Endometrial microvascular endothelial cells (primary cell): ENCODE data around the gene CLPSL2. TPM values are rescaled to one million over a fixed set of nuclear protein-coding genes. Genes with fewer than 3 reads are reported as not detected.

Experiments used
- in situ Hi-C: cut with HindIII; loops from 2 replicates; pipeline ENCODE4 v1.10.0; 2017; ENCODE audit warnings: low sequenced_read_pairs, low pct_unique_long_range_greater_than_20kb; ENCODE audit errors: inconsistent ontology term
- total RNA-seq: library from RNA; depleted of rRNA; stranded (reverse); fragments of >200 nt; gene quantifications from one replicate; pipeline ENCODE4 v1.2.3, GENCODE V29; 2015; ENCODE audit errors: inconsistent ontology term

CLPSL2 gene
- total RNA-seq, 1 donor from 2014 or later = not detected

DNA sequence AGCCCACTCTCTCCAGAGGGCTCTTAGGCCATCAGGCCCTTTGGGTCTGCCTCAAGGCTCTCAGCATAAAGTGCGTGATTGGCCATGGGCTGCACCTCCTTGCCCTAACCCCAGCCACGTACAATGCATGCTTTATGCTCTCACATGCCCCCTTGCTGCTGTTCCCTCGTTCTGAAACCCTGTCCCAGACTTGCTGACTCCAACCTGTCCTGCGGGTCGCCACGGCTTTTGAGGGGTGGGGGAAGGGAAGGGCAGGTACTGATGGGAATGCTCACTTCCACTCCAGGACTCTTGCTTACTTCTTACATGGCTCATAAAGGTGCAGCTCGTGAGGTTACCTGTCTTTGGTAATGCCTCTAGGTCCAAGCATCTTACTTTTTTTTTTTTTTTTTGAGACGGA, 33.6 kb upstream of the CLPSL2 start:
- in situ Hi-C loops = no loop called here

DNA sequence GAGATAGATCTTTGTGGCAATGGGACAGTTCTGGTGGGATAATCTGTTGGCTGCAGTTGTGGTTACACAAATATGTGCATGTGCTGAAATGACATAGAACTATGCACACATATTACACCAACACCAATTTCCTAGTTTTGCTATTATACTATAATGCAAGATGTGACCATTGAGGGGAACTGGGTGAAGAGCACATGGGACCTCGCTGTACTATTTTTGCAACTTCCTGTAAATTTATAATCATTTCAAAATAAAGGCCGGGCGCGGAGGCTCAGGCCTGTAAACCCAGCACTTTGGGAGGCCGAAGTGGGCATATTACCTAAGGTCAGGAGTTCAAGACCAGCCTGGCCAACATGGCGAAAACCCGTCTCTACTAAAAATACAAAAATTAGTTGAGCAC, 30.9 kb upstream of the CLPSL2 start:
- in situ Hi-C loops = no loop called here

DNA sequence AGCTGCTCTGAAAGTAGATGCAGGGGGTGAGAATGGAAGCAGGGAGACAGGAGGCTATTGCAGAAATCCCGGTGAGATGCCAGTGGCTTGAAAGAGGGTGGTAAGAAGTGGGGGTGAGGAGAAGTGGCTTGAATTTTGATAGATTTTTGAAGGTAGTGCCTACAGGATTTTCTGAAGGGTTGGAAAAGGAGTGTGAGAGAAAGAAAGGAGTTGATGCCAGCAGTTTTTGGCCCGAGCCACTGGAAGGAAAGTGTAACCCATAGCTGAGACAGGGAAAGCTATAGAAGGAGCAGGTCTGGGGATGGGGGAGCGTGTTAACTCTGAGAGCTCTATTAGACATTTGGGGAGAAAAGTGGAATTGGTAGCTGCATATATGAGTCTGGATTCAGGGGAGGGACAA, 29.9 kb upstream of the CLPSL2 start:
- in situ Hi-C loops = no loop called here

DNA sequence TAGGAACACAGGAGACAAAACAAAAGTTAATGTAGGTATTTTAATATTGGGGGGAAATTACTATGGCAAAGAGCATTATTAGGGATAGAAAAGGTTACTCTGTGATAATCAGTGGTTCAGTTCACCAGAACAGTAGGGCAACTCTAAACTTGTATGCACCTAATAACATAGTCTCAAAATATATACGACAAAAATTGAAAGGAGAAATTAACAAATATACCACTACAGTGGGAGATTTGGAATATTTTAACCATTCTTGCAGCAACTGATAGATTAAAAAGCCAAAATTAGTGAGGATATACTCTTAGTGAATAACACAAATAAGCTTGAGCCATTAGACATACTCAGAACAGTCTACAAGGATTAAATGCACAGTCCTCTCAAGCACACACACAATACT, 28.5 kb upstream of the CLPSL2 start:
- in situ Hi-C loops = no loop called here

DNA sequence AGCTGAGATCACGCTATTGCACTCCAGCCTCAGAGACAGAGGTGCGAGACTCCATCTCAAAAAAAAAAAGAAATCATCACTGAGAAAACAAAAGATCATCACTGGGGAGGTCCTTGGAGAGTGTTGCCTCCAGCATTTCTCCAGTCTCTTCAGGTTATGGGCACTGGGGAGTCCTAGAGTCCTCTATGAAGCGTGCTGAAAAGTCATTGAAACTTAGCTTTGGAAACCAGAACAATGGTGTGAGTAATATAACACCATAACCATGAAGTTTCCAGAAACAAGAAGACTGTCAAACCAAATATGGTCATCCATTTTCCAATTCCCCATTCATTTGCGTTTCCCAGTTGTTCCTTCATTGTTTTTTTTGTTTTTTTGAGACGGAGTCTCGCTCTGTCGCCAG, 25.8 kb upstream of the CLPSL2 start:
- in situ Hi-C loops = no loop called here

DNA sequence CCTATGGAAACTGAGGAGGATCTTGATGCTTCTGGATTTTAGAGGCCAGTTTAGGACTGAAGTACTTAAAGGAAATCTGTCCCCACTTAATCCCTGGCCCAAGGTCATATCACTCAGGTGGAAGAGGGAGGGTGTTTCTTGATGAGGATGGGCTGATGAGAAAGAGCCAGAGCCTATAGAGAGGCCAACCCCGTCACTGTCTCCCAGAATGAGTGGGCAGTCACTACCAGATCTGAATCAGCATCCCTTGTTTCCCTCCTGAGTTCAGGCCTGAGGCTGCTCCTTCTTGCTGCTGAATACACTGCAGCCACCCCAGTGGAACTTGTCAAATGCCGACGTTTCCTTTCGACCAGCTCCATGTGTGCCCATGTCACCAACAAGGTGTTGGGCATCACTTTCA, 24.8 kb upstream of the CLPSL2 start:
- in situ Hi-C loops = no loop called here

DNA sequence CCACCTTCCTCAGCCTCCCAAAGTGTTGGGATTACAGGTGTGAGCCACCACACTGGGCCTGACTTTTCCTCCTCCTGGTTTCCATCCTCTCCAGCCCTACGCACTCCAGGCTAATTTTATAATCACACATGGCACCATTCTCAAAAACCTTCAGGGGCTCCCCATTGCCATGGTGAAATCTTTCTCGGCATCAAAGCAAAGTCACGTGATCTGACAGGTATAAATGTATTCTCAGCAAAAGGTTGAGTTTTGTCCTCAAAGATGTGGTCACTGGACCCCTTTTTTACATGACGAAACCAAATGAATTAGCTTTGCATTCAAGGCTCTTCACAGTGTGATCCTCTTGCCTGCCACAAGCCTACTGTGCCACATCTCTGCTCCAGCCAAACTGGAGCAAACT, 24.1 kb upstream of the CLPSL2 start:
- in situ Hi-C loops = no loop called here

DNA sequence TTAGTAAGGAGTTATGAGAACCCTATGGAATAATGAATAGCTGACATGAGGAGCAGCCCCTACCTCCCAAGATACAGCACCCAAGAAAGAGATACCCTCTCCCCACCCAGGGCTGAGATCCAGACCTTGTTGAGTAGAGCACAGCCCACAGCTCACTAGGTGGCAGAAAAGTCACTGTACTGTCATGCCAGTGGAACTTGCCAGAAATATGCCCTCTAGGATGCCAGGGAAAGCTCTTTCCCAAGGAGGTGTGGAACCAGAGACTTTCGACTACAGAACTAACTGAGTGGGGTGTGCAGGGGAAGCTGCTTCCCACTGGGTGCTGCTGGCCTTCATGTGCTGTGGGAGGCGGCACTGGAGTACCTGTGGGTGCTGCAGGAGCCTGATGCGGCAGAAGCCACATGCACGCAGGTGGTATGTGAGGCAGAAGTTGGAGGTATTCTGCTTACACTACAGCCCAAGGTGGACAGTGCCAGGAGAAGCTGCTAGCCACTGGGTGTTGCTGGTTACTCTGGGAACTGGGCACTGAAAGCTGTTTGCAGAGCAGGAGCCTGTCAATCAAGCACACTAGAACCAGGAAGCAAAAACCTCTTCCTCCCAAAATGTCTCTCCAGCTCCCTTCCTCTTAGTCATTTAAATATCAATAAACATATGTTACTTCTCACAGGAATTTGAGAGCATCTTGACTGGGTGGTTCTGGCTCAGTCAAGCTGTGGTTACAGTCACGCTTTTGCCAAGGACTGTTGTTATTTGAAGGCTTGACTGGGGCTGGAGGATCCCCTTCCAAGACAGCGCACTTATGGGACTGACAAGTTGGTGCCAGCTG, 21.7 kb upstream of the CLPSL2 start:
- in situ Hi-C loops = no loop called here

DNA sequence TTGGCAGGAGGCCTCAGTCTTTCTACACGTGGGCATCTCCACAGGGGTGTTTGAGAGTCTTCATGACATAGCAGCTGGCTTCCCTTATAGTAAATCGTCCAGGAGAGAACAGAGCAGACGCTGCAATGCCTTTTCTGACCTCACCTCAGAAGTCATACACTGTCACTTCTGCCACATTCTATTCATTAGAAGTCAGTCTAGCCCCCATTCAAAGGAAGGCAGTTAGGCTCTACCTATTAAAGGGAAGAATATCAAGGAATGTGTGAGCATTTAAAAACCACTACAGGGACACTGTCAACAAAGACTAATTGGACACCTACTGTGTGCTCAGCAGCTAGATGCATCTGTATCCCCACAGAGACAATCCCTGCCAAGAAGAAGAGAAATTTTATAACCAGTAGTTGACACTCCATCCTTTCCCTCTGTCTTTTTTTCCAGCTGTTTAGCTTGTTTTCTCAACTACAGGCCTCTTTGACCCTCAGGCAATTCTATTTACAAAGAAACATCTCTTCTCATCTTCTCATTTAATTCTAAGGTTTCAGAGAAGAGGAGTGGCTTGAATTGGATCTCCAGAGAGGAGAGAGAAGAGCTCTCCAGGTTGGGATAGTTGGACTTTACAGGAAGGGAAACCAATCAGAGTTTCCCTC, 21.0 kb upstream of the CLPSL2 start:
- in situ Hi-C loops = no loop called here

DNA sequence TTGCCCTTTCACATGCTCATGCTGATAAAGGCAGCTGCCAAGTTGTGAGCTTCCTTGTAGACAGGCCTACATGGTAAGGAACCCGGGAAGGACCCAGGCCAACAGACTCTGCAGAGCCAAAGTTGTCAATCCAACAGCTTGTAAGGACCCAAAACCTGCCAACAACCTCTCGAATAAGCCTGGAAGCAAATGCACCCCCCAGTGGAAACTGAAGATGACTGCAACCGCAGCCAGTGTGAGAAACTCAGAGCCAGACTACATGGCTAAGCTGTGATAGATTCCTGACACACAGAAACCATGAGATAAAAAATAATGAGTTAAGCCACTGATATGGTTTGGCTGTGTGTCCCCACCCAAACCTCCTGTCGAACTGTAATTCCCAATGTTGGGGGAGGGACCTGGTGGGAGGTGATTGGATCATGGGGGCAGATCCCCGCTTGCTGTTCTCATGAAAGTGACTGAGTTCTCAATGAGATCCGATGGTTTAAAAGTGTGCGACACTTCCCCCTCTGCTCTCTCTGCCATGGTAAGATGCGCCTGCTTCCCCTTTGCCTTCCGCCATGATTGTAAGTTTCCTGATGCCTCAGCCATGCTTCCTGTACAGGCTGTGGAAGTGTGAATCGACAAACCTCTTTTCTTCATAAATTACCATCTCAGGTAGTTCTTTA, 18.8 kb upstream of the CLPSL2 start:
- in situ Hi-C loops = no loop called here

DNA sequence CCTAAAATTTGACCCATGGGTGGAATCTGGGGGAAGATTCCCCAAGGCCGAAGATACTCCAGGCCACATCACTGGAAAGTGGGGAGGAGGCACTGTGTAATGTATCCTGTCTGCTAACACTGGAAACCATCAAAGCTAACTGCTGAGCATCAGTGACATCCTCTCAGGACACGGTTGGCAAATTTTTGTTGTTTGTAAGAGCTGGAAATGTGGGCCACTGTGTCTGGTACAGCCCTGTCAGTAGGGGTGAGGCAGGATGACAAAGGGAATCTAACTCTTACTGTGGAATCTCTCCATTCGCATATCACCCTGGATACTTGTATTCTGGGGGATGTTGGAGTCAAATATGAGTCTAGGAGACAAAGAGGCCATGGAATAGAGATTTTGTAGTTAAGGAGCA, 17.0 kb upstream of the CLPSL2 start:
- in situ Hi-C loops = no loop called here

DNA sequence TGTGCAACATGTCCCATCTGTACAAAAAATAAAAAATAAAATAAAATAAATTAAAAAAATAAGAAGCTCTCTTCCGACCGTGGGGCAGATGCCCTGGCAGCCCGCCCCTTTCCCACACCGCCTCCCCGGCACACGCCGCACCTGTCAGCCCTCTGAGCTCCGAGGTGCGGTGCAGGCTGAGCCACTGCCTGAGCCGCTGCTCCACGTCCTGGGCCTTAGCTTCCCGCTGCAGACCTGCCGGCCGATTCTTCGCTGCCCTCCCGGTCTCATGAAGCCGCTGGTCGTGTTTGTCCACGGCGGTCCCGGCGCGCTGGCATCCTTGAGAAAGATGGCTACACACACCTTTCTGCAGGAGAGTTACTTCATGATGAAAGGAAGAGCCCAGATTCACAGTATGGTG, 10.7 kb upstream of the CLPSL2 start:
- in situ Hi-C loops = no loop called here

DNA sequence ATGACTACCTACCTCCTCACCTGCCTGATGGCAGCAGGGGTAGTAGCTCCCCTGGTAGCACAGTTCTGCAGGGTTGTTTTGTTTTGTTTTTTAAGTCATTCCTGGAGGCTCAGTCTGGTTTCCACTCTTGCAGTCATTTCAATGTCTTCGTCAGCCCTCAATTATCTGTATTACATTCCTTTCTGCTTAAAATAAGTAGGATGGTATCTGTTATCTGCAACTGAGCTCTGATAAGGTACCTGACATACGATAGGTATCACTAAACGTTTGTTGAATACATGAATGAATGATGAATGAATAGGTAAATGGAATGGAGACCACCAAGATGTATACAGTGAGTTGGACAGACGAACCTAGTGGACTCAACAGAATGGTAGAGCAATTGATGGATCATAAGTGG, 7.2 kb upstream of the CLPSL2 start:
- in situ Hi-C loops = no loop called here

DNA sequence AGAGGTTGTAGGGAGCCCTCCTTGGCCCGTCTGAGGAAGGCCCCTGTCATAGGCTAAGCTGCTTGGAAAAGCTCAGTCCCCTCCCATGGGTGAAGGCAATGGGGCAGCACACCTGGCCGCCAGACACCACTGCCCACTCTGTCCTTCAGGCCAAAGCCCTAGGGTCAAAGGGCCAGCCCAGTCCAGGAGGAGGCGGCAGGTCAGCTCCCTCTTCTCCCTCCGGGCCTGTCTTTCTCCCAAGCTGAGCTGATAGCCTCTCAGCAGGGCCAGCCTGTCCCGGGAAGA, 5.1 kb upstream of the CLPSL2 start:
- in situ Hi-C loops = no loop called here

DNA sequence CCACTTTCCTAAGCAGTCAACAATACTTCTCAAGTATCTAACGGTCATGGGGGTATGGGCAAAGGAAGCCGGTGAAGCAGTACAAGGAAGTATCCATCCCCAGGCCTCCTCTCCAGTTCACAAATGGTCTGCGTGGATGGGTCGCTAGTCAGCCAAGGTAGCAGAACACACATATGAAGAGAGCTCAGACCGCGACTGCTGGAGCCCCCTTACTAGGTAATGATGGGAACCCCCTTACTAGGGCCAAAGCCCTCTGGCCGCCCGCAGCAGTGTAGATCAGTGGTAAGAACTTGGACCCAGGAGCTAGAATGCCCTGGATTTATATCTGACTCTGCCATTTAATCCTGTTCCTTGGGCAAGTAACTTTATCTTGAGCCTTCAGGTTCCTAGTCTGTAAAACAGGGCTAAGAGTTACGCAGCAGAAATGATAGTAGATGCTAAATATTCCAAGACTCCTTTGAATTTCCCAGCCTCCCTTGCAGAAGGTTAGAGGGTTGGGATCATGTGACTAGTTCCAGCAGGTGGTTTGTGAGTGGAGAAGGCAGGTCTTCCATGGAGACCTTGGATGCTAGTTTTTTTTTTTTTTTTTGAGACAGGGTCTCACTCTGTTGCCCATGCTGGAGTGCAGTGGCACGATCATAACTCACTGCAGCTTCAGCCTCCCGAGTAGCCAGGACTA, 2.1 kb upstream of the CLPSL2 start:
- in situ Hi-C loops = no loop called here

DNA sequence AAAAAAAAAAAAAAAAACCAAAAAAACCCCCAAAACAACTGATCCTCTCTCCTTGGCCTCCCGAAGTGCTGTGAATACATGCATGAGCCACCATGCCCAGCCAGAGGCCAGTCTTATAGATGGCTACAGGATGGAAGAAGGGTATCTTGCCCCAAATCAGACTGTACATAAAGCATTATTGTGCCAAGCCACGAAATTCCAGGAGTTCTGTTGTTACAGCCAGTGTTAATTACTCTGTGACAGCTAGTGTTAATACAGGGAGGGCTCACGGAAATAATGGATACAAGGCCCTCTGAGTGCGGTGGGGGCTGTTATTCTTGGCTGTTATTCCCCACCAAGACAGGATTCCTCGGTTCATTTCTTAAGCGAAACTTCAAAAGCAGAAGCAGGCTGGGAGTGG, 1.4 kb upstream of the CLPSL2 start:
- in situ Hi-C loops = no loop called here

DNA sequence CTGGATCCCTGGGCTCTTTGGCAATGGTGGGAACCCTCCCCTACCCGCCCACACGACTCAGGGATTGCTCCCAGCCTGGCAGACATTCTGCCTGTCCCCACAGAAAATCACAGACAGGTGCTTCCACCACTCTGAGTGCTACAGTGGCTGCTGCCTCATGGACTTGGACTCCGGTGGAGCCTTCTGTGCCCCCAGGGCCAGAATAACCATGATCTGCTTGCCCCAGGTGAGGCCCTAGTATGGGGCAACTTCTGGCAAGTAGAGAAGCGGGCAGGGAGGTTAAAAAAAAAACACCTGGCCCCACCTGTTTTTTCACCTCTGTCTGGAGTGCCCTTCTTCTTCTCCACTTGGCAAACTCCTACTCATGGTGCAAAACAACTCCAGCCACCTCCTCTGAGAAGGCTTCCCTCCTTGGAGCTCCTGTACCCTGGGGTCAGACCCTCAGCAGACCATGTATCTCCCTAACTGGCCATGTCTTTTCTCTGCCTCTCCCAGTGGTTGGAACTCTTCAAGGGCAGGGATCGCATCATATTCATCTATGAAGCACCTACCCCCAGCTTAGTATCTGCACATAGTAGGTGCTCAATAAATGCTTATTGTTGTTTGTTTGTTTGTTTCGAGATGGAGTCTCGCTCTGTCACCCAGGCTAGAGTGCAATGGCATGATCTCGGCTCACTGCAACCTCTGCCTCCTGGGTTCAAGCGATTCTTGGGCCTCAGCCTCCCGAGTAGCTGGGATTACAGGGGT, 1.1 kb downstream of the CLPSL2 start:
- in situ Hi-C loops = no loop called here

DNA sequence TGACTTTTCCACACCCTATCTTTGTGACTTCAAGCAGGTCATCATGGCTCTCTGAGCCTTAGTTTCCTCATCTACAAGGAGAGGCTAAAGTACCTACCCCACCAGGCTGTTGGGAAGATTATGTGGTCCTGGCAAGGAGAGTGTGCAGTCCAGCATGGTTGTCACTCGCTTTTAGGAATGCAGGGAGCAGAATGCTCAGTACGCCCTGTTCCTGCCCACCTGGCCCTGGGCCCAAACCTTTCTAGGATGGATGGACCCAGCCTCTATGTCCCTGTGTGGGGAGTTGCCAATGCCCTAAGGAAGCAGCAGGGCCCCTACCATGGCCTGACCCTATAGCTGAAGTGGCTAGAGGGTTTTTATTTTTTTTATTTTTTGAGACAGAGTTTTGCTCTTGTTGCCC, 2.0 kb downstream of the CLPSL2 start:
- in situ Hi-C loops = no loop called here

DNA sequence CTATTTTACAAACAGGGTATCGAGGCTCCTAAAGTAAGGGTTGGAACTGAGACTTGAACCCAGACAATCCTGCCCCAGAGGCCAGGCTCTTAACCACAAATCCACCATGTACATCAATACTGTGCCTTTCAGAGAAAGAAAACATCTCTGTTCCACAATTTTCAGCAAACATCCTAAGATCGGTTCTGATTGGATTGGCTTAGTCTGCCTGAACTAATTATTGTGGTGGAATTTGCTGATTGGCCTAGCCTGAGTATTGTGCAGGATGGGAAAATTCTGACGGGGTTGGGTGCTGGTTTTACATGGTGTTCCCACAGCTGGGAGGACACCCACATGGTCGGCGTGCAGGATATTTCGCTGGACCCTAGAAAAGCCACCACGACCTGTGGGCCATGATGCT, 4.3 kb downstream of the CLPSL2 start, which contains the start of gene CLPSL1:
CLPSL1 (plus strand) TSS at position 301 of the 400 bp plus-strand sequence; CDS start at position 393, 92 bp downstream.
- in situ Hi-C loops = no loop called here
